ENCODE results near the gene RIMBP2.

Gene RIMBP2

GRCh38 chr12:130485291-130486145 lies 230.6 kb downstream of the RIMBP2 start:
- TF ChIP-seq CTCF (IDR thresholded peaks at IDR 0.05) = no peak

- no peak for TF ChIP-seq CTCF (IDR thresholded peaks at IDR 0.05)
Measured at GRCh38 chr12:130484221-130484620, 231.9 kb downstream of the RIMBP2 start.

- no peak for TF ChIP-seq CTCF (IDR thresholded peaks at IDR 0.05)
Measured at GRCh38 chr12:130483616-130484180, 232.4 kb downstream of the RIMBP2 start.

- no peak for TF ChIP-seq CTCF (IDR thresholded peaks at IDR 0.05)
Measured at GRCh38 chr12:130482448-130482847, 233.7 kb downstream of the RIMBP2 start.

- TF ChIP-seq CTCF (IDR thresholded peaks at IDR 0.05) = no peak
Measured at GRCh38 chr12:130481392-130481879, 234.7 kb downstream of the RIMBP2 start.

- no peak for TF ChIP-seq CTCF (IDR thresholded peaks at IDR 0.05)
Measured at GRCh38 chr12:130480887-130481286, 235.2 kb downstream of the RIMBP2 start.

- no peak for TF ChIP-seq CTCF (IDR thresholded peaks at IDR 0.05)
Measured at GRCh38 chr12:130480231-130480630, 235.9 kb downstream of the RIMBP2 start.

All from LNCAP (cell line).